ENCODE data around the gene FGD5. TPM values are rescaled to one million over a fixed set of nuclear protein-coding genes. Genes with fewer than 3 reads are reported as not detected.

The FGD5 gene
- polyA plus RNA-seq, 1 of the 3 experiments (the other 2 are of a cell fraction), result not detected

DNA sequence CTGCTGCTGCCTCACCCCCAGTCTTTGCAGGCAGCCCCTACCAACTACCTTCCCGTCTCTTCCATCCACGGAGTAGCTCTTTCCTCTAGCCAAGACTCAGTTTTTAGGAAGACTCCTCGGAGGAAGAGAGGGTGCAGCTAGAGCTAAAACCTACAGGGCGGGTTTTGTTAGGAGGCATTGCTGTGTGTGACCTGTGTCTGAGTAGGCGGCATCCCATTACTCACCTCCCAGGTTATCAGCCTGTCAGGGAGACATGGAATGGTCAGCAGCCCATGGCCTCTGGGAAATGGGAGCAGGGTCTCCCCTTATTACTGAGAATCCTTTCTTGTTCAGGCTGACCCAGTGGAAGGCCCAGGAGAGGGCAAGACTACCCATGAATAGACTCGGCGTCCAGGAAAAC lies 43.8 kb upstream of the FGD5 start:
- Histone ChIP-seq H3K36me3 (replicated peaks in 1 of 2; ENCODE audit: control insufficient read depth in 1 of 2, insufficient read depth in 2 of 2, low read length in 1 of 2) (no peaks in the 10 kb centered on the region), H3K27ac (ENCODE audit: low read depth in 2 of 2, low read length in 1 of 2) (no peak overlapping the region), H3K79me2 (ENCODE audit: insufficient read depth) (no peaks in the 10 kb centered on the region), H3K27me3 (ENCODE audit: insufficient read depth) (no peaks in the 10 kb centered on the region), H3K9ac (no peak overlapping the region), H3F3A (replicated peaks; ENCODE audit: insufficient read depth) (no peaks in the 10 kb centered on the region), H4K20me1 (ENCODE audit: insufficient read depth) (no peaks in the 10 kb centered on the region), H3K9me2 (no peaks in the 10 kb centered on the region), H3K9me3 (peaks cover 11% of the 10 kb centered on the region; the same call in 1 of the 2 replicates), H3K4me3 (ENCODE audit: low read depth in 2 of 2, low read length in 1 of 2) (no peak overlapping the region), H3K4me1 (ENCODE audit: control insufficient read depth in 1 of 2, insufficient read depth in 2 of 2, low read depth in 1 of 2, low read length in 1 of 2) (no peaks in the 10 kb centered on the region), H3K4me2 (no peak overlapping the region), H2AFZ (ENCODE audit: low read depth) (no peak overlapping the region)
- no peak for DNase-seq
- ChIA-PET POLR2A (no interaction called here), CTCF (interaction anchor here (0.9 to 1.3 kb wide), 2 partner anchors 82 to 146 kb away, joined by 3 to 4 read pairs; no protein-coding TSS in a partner anchor)
- TF ChIP-seq, protein P1, sequence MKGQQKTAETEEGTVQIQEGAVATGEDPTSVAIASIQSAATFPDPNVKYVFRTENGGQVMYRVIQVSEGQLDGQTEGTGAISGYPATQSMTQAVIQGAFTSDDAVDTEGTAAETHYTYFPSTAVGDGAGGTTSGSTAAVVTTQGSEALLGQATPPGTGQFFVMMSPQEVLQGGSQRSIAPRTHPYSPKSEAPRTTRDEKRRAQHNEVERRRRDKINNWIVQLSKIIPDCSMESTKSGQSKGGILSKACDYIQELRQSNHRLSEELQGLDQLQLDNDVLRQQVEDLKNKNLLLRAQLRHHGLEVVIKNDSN (IDR thresholded peaks at IDR 0.05; ENCODE audit: borderline replicate concordance, low read depth), result no peak
- TF ChIP-seq, protein P2, sequence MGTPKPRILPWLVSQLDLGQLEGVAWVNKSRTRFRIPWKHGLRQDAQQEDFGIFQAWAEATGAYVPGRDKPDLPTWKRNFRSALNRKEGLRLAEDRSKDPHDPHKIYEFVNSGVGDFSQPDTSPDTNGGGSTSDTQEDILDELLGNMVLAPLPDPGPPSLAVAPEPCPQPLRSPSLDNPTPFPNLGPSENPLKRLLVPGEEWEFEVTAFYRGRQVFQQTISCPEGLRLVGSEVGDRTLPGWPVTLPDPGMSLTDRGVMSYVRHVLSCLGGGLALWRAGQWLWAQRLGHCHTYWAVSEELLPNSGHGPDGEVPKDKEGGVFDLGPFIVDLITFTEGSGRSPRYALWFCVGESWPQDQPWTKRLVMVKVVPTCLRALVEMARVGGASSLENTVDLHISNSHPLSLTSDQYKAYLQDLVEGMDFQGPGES (IDR thresholded peaks at IDR 0.05; ENCODE audit: low read depth, low read length), result no peak
- no peak for TF ChIP-seq YY1 (IDR thresholded peaks at IDR 0.05; ENCODE audit: low read depth)
- no peak for TF ChIP-seq MXI1 (IDR thresholded peaks at IDR 0.05; ENCODE audit: low read depth, low read length)
- TF ChIP-seq GATA2 (CRISPR knock-in tag; IDR thresholded peaks at IDR 0.05), result no peak
- no peak for TF ChIP-seq RXRA (IDR thresholded peaks at IDR 0.05; ENCODE audit: borderline replicate concordance, low read depth)
- TF ChIP-seq RFX5 (IDR thresholded peaks at IDR 0.05; ENCODE audit: low read length), result no peak
- TF ChIP-seq TCF12 (IDR thresholded peaks at IDR 0.05), result no peak
- TF ChIP-seq NFIC (IDR thresholded peaks at IDR 0.05; ENCODE audit: borderline replicate concordance), result no peak
- TF ChIP-seq TEAD4 (IDR thresholded peaks at IDR 0.05; ENCODE audit: borderline replicate concordance, insufficient read depth), result no peak
- 39% methylated on average over 6 of the region's 7 CpGs for WGBS (ENCODE audit: low lambda C conversion rate)

DNA sequence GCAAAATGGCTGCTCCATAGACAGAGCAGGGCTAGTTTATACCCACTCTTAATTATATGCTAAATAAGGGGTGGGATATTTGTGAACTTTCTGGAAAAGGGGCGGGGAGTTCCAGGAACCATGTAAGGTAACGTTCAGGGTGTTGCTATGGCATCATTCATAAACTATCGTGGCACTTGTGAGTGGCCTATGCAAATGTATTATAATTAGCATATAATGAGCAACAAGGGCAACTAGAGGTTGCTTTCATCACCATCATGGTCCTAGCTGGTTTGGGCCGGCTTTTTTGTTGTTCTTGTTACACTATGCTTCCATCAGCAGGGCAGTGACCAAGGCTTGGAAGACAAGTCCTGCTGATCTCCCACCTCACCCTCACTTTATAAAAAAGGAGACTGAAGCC lies 43.2 kb upstream of the FGD5 start:
- POLR2A ChIA-PET, result no interaction called here
- H3K36me3 ChIP-seq (replicated peaks in 1 of 2; ENCODE audit: control insufficient read depth in 1 of 2, insufficient read depth in 2 of 2, low read length in 1 of 2), result no peaks in the 10 kb centered on the region
- no peak overlapping the region for H2AFZ ChIP-seq (ENCODE audit: low read depth)
- peaks cover 11% of the 10 kb centered on the region; the same call in 1 of the 2 replicates for H3K9me3 ChIP-seq
- H3F3A ChIP-seq (replicated peaks; ENCODE audit: insufficient read depth), result no peaks in the 10 kb centered on the region
- no peak overlapping the region for H3K4me2 ChIP-seq
- no peaks in the 10 kb centered on the region for H3K27me3 ChIP-seq (ENCODE audit: insufficient read depth)
- no peak for DNase-seq
- no peaks in the 10 kb centered on the region for H3K79me2 ChIP-seq (ENCODE audit: insufficient read depth)
- no peak overlapping the region for H3K9ac ChIP-seq
- CTCF ChIA-PET, result interaction anchor here (1.3 kb wide), 1 partner anchor 145 kb away, joined by 4 read pairs; no protein-coding TSS in a partner anchor
- H3K9me2 ChIP-seq, result no peaks in the 10 kb centered on the region
- H4K20me1 ChIP-seq (ENCODE audit: insufficient read depth), result no peaks in the 10 kb centered on the region
- WGBS (ENCODE audit: low lambda C conversion rate), result 33% methylated on average over 4 of the region's 4 CpGs
- no peak overlapping the region for H3K27ac ChIP-seq (ENCODE audit: low read depth in 2 of 2, low read length in 1 of 2)
- TF ChIP-seq, protein P3, sequence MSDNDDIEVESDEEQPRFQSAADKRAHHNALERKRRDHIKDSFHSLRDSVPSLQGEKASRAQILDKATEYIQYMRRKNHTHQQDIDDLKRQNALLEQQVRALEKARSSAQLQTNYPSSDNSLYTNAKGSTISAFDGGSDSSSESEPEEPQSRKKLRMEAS (IDR thresholded peaks at IDR 0.05; ENCODE audit: low read depth), result no peak
- TF ChIP-seq YY1 (IDR thresholded peaks at IDR 0.05; ENCODE audit: low read depth) (no peak), TAF1 (IDR thresholded peaks at IDR 0.05; ENCODE audit: borderline replicate concordance, low read depth, low read length) (no peak), NRF1 (IDR thresholded peaks at IDR 0.05; ENCODE audit: low read depth, low read length) (no peak), RCOR1 (IDR thresholded peaks at IDR 0.05; ENCODE audit: low read length) (no peak), RXRA (IDR thresholded peaks at IDR 0.05; ENCODE audit: borderline replicate concordance, low read depth) (no peak)
- TF ChIP-seq, protein P4, sequence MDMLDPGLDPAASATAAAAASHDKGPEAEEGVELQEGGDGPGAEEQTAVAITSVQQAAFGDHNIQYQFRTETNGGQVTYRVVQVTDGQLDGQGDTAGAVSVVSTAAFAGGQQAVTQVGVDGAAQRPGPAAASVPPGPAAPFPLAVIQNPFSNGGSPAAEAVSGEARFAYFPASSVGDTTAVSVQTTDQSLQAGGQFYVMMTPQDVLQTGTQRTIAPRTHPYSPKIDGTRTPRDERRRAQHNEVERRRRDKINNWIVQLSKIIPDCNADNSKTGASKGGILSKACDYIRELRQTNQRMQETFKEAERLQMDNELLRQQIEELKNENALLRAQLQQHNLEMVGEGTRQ (IDR thresholded peaks at IDR 0.05; ENCODE audit: borderline replicate concordance, low read depth, low read length), result no peak
- TF ChIP-seq, protein P5, sequence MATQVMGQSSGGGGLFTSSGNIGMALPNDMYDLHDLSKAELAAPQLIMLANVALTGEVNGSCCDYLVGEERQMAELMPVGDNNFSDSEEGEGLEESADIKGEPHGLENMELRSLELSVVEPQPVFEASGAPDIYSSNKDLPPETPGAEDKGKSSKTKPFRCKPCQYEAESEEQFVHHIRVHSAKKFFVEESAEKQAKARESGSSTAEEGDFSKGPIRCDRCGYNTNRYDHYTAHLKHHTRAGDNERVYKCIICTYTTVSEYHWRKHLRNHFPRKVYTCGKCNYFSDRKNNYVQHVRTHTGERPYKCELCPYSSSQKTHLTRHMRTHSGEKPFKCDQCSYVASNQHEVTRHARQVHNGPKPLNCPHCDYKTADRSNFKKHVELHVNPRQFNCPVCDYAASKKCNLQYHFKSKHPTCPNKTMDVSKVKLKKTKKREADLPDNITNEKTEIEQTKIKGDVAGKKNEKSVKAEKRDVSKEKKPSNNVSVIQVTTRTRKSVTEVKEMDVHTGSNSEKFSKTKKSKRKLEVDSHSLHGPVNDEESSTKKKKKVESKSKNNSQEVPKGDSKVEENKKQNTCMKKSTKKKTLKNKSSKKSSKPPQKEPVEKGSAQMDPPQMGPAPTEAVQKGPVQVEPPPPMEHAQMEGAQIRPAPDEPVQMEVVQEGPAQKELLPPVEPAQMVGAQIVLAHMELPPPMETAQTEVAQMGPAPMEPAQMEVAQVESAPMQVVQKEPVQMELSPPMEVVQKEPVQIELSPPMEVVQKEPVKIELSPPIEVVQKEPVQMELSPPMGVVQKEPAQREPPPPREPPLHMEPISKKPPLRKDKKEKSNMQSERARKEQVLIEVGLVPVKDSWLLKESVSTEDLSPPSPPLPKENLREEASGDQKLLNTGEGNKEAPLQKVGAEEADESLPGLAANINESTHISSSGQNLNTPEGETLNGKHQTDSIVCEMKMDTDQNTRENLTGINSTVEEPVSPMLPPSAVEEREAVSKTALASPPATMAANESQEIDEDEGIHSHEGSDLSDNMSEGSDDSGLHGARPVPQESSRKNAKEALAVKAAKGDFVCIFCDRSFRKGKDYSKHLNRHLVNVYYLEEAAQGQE (IDR thresholded peaks at IDR 0.05; ENCODE audit: low read depth, low read length), result no peak
- TF ChIP-seq, protein P6, sequence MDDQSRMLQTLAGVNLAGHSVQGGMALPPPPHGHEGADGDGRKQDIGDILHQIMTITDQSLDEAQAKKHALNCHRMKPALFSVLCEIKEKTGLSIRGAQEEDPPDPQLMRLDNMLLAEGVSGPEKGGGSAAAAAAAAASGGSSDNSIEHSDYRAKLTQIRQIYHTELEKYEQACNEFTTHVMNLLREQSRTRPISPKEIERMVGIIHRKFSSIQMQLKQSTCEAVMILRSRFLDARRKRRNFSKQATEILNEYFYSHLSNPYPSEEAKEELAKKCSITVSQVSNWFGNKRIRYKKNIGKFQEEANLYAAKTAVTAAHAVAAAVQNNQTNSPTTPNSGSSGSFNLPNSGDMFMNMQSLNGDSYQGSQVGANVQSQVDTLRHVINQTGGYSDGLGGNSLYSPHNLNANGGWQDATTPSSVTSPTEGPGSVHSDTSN (IDR thresholded peaks at IDR 0.05), result no peak
- no peaks in the 10 kb centered on the region for H3K4me1 ChIP-seq (ENCODE audit: control insufficient read depth in 1 of 2, insufficient read depth in 2 of 2, low read depth in 1 of 2, low read length in 1 of 2)
- H3K4me3 ChIP-seq (ENCODE audit: low read depth in 2 of 2, low read length in 1 of 2), result no peak overlapping the region

All from SK-N-SH (cell line).